GM19035 (cell line): Measurements from ENCODE around the gene SLC6A12.

Experiments used
- ATAC-seq: cut with Tn5 transposase; IDR thresholded peaks from one replicate; pipeline ENCODE4 v1.9.1; 2021; ENCODE audit not compliant: unreplicated experiment

Gene SLC6A12

GRCh38 chr12:180445-180844 is 33.5 kb downstream of the SLC6A12 start:
- peak; percentile 60 for ATAC-seq

DNA sequence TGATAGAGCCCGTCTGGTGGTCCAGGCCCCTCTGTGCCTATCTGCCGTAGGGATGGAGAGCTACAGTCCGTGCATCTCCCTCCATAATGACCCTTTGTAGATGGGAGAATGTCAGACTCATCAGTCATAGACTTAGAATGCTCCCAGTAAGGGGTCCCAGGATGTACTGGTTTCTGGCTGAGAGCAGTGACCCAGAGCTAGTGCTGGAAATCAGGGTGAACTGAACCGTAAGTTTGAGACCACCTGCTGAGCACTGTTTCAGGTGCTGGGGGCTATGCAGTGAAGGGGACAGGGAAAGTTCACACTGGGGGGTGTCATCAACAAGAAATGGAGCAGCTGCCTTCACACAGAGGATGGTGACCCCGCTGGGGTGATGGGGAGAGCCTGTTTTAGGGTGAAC is 34.1 kb downstream of the SLC6A12 start:
- ATAC-seq, result no peak

- no peak for ATAC-seq
Measured at GRCh38 chr12:179131-179884, 34.6 kb downstream of the SLC6A12 start.

DNA sequence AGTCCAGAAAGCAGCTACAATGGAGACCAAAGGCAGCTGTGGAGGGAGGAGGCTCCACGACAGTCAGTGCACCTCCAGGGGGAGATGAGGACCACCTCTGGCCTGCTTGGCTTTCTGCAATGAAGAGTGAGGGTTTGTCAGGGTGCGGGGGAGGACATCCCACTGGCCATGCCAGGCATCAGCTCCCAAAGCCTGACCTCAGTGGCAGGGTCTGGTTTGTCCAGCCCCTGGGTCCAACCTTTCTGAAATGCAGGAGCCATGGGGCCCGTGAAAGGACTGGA is 35.2 kb downstream of the SLC6A12 start:
- ATAC-seq, result no peak

GRCh38 chr12:177980-178828 is 35.8 kb downstream of the SLC6A12 start:
- no peak for ATAC-seq

GRCh38 chr12:177336-177979 is 36.5 kb downstream of the SLC6A12 start:
- no peak for ATAC-seq

DNA sequence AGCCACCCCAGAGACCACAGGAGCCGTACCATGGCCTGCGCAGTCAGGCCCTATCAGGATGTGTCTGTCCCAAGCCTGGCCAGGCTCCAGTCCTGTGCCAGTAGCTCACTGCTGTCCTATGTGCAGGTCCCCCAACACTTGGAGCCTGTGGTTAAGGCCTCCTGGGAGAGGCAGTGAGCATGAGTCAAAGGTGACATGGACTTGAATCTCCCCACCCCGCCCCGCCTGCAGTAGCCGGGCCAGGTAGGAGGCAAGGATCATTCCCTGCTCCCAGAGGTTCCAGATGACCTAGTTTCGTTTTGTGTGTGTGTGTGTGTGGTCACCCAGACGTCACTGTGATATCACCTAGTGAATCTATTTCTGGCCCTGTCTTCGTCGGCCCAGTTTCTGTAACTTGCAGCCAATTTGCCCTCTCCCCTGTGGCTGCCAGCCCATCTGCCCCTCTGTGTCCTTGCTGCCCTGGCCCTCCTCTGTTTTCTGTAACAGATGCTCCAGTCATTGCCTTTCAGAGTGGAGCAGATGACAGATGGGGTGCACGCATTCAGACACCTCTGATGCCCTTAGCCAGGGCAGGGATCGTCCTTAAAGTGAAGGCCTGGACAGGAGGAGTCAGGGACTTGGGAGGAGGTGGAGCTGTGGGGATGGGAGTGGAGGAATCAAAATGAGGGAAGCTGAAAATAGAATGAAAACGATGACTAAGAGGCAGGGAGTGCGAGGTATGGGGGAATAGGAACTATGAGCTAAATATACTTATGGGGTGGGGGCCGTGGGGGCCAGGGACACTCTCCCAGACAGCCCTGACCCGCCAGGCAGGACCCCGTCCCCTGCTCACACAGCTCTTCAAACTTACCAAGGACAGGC is 37.4 kb downstream of the SLC6A12 start:
- ATAC-seq, result no peak

DNA sequence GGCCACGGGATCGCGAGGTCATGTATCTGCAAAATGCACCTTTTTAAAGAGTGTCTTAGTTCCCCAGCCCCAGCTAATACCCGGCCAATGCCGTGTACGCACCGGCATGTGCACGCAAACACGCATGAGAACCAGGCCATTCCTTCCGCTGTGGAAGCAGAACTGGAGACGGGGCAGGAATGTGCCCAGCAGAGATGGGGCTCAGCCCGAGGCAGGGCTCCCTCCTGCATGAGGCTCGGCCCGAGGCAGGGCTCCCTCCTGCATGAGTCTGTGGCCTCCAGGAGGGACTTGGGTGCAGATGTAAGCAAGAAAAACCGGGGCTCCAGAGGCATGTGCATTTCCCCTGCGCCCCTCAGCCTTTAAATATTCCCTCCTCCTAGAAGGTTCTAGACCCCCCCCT is 38.2 kb downstream of the SLC6A12 start:
- no peak for ATAC-seq

DNA sequence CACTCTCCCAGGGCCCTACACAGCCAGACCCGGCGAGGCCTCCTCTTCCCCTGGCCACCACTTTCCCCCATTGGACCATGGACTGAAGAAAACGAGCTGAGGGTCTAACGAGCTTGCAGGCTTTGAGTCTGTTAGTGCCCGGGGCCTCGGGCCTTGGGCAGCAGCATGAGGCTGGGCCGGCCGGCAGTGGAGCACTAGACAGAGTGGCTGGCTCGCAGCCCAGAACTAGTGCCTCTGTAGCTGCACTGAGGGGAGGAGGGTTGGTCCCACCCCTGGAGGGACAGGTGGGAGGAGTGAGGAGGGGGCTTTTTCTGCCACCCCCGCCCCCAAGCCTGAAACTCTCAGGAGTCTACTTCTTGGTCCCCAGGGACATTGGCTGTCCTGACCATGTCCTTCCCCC is 38.7 kb downstream of the SLC6A12 start:
- no peak for ATAC-seq

- ATAC-seq, result no peak
Measured at GRCh38 chr12:174596-174995, 39.4 kb downstream of the SLC6A12 start.

- ATAC-seq, result no peak
Measured at GRCh38 chr12:174124-174523, 39.8 kb downstream of the SLC6A12 start.

DNA sequence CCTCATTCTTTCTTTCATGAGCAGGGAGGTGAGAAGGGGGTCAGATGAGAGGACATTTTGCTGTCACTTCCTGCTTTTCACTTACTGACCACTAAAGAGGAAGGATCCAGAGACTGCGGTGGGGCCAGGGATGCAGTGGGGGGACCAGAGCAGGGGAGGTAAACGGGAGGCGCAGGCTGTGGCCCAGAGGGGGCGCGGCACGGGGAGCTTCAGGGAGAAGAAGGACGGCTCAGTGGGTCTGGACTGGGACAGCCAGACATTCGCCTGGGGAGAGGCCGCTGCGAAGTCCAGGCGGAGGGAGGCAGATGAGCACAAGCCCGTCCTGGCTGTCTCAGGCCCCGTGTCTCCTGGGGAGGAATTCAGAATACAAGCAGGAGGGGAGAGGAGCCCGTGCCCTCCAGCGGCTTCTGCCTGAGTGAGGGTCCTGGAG is 41.2 kb downstream of the SLC6A12 start:
- ATAC-seq, result no peak

- ATAC-seq, result no peak
Measured at GRCh38 chr12:171743-172676, 41.9 kb downstream of the SLC6A12 start.

- ATAC-seq, result no peak
Measured at GRCh38 chr12:171276-171675, 42.7 kb downstream of the SLC6A12 start.

DNA sequence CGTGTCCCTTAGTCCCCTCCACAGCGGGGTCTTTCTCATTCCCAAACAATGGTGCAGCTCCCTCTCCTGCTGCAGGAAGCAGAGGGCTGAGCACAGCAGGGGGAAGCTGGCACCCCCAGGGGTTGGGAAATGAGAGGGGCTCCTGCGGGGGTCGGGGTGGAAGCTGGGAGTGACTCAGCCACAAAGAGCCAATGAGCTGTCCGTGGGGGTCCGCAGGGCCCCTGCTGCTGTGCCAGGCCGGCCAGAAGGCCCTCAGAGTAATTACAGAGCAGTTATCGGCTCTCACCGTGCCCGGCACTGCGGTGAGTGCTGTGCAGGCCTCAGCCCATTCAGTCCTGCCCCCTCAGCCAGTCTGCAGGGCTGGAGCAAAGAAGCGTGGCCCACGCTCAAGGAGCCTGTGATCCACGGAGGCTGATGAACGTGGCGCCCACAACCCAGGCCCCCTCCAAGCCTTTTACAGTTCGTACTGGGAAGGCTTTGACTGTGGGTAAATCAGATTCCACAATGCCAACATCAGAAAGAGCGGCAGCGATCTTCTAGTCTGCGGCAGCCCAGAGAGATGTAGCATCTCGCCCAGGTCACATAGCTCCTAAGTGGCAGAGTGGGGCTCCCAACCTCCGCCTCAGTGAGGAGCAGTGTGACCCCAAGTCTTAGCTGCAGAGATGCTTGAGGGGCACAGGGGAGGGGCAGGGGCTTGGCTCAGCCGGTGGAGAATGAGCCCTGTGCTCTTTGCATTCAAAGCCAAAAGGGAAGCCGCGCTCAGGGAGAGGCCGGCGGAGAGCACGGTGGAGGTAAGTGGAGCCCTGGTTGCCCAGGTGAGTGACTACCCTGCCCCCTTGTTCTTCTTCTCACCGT is 43.4 kb downstream of the SLC6A12 start:
- no peak for ATAC-seq

DNA sequence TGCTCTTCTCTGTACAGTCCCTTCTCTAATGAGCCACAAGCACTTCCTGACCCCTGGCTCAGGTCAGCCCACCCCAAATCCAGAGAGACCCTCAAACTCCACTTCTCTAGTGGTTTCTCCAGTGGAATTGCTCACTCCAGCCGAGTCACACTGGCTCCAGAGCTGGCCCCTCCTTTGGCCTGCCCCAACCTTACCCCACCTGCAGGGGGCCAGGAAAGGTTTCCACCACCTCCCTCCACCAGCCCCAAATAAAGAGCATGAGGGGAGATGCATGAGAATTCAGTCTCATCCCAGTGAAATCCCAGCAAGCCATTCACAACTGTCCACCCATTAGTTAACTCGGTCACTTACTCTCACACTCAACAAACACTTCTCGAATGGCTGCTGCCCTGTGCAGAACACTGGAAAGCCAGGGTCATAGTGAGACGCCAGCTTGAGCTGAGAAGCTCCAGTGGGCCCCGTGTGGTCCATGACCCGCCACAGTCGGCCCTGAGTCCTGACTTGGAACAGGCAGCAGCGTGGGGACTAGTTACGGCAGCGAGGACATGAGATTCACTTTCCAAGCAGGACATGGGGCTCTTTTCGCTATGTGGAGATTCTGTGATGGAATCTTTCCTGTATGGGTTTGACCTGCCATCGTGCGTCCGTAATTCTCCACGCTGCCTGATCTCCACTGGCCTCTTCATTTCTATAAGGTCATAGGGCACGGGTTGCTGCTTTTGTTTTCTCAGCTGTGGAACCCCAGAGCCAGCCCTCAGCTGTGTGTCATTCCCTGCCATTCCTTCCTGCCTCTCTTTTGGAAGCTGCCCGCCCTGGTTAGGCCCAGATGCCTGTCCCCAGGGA is 44.2 kb downstream of the SLC6A12 start:
- ATAC-seq, result no peak

DNA sequence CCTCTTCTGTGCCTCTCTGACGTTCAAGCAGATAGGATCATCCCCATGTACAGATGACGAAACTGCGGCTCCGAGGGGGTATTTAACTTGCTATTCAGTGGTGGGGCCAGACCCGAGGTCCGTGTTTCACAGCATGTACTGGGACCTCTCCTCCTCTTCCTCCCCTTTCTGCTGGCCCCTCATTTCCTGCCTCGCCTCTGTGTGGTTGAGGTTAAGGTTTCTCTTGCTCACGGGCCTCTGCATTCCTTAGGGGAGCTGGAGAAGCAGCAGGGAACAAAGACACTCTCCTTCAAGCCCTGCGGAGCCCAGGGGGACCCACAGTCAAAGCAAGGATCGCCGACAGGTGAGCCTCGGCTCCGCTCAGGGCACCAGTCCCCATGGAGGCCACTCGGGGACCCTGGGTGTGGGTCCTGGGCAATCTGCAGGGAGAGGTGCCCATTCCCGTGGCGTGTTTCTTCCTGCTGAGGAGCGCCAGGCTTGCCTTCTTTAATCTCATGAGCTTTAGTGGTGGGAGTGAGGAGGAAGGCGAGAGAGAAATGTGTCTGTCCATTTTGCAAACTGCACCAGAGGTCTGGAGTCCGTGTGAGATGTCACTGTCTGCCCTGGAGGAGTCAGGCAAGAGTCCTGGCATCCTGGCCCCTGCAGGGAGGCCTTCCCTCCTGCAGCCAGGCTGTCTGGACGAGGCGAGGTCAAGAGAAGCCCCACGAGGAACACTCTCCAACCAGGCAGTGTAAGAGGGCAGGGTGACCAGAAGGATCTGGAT is 45.0 kb downstream of the SLC6A12 start:
- ATAC-seq, result no peak
